Upper lobe of left lung (tissue), 4 donors: ENCODE results near the gene PTPRJ.

ENCODE experiments used
- POLR2AphosphoS5 ChIP-seq, 2 donors: sonication (generic); formaldehyde crosslinking; IDR thresholded peaks; one replicate each; pipeline ENCODE4 v1.5.1; 2017; ENCODE audit warnings: antibody characterized with exemption in 2 of 2
- TF ChIP-seq, protein P1 (sequence below), 6 experiments: fragments of 450-650 bp in 4 of 6; fragments of 200-600 bp in 2 of 6; sonication (generic) in 2 of 6; IDR thresholded peaks; one replicate each; pipeline ENCODE4 v1.5.1; 2016 to 2019; ENCODE audit warnings: antibody characterized with exemption in 6 of 6

DNA sequence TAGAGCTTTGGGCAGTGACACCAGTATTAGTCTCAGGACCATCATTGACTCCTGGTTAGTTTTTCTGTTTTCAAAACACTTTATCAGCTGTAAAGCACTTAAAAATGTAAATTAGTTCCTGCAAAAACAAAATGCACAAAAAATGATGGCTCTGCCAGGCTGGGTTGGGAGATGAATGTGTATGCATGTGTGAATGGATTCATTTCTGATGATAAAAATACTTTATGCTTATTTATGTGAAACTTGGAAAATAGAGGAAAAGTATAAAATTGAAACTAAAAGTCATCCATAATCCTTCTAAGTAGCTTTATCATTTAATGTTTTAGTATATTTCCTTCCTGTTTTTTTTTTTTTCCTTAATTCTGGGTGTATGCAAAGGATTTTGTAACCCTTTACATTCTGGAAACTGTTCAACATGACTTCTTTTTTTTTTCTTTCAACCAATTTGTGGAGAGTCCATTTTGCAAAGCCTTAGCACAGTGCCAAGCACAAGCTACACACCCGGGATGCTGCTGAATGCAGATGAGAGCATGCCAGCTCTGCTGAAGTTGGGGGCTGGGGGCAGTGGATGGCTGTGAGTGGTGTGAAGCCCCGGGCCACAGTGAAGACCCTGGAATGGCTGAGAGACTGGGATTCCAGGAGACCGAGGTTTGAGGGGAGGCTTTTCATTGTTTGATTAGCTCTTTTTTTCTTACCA, 37.6 kb downstream of the PTPRJ start:
- TF ChIP-seq POLR2AphosphoS5 (IDR thresholded peaks at IDR 0.05): no peak
- TF ChIP-seq, protein P1, sequence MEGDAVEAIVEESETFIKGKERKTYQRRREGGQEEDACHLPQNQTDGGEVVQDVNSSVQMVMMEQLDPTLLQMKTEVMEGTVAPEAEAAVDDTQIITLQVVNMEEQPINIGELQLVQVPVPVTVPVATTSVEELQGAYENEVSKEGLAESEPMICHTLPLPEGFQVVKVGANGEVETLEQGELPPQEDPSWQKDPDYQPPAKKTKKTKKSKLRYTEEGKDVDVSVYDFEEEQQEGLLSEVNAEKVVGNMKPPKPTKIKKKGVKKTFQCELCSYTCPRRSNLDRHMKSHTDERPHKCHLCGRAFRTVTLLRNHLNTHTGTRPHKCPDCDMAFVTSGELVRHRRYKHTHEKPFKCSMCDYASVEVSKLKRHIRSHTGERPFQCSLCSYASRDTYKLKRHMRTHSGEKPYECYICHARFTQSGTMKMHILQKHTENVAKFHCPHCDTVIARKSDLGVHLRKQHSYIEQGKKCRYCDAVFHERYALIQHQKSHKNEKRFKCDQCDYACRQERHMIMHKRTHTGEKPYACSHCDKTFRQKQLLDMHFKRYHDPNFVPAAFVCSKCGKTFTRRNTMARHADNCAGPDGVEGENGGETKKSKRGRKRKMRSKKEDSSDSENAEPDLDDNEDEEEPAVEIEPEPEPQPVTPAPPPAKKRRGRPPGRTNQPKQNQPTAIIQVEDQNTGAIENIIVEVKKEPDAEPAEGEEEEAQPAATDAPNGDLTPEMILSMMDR (IDR thresholded peaks at IDR 0.05): no peak
